Neural cell (in vitro differentiated cells): Measurements from ENCODE around the gene CPNE4. TPM values are rescaled to one million over a fixed set of nuclear protein-coding genes. Genes with fewer than 3 reads are reported as not detected.

ENCODE experiments used
- H2AFZ ChIP-seq: fragments of 200-600, 300-800 bp; sonication (generic), shearing (Covaris generic); 2 replicates; pipeline ENCODE4 v1.6.0; 2014; ENCODE audit warnings: low read depth, mild to moderate bottlenecking, antibody characterized with exemption, low read length, moderate library complexity
- H3F3A ChIP-seq: fragments of 200-600 bp; shearing (Covaris generic); 2 replicates; pipeline ENCODE4 v1.6.1; 2016; ENCODE audit warnings: mild to moderate bottlenecking, moderate library complexity, mixed read lengths, antibody characterized with exemption, low read length; ENCODE audit not compliant: insufficient read depth, poor library complexity, severe bottlenecking
- H3K27ac ChIP-seq: fragments of 200-600, 300-800 bp; sonication (generic), shearing (Covaris generic); 2 replicates; pipeline ENCODE4 v1.5.1; 2014; ENCODE audit warnings: mild to moderate bottlenecking, low read length, moderate library complexity
- H3K27me3 ChIP-seq: fragments of 300-800, 200-600 bp; sonication (generic), shearing (Covaris generic); 2 replicates; pipeline ENCODE4 v1.6.0; 2014; ENCODE audit warnings: mild to moderate bottlenecking, low read depth, low read length, moderate library complexity; ENCODE audit not compliant: insufficient read depth
- H3K36me3 ChIP-seq: fragments of 300-800, 200-600 bp; sonication (generic), shearing (Covaris generic); 2 replicates; pipeline ENCODE4 v1.5.1; 2014; ENCODE audit warnings: mild to moderate bottlenecking, antibody characterized with exemption, low read length, moderate library complexity; ENCODE audit not compliant: insufficient read depth
- H3K4me2 ChIP-seq: fragments of 300-800, 200-600 bp; sonication (generic), shearing (Covaris generic); 2 replicates; pipeline ENCODE4 v1.6.0; 2014; ENCODE audit warnings: mild to moderate bottlenecking, low read length
- H3K4me3 ChIP-seq: fragments of 300-800, 200-600 bp; sonication (generic), shearing (Covaris generic); 2 replicates; pipeline ENCODE4 v1.5.1; 2014; ENCODE audit warnings: mild to moderate bottlenecking, low read length, moderate library complexity
- H3K79me2 ChIP-seq: fragments of 200-600 bp; shearing (Covaris generic); replicated peaks from 2 replicates; pipeline ENCODE4 v1.6.0; 2014; ENCODE audit warnings: mild to moderate bottlenecking, low read length, moderate library complexity; ENCODE audit not compliant: insufficient read depth
- H3K9ac ChIP-seq: fragments of 300-800, 200-600 bp; sonication (generic), shearing (Covaris generic); 2 replicates; pipeline ENCODE4 v1.6.1; 2016; ENCODE audit warnings: mild to moderate bottlenecking, low read length, mixed read lengths
- H3K9me2 ChIP-seq: fragments of 200-600 bp; shearing (Covaris generic); 2 replicates; pipeline ENCODE4 v1.6.1; 2016; ENCODE audit warnings: mild to moderate bottlenecking, low read length, mixed read lengths; ENCODE audit not compliant: insufficient read depth
- H3K9me3 ChIP-seq: fragments of 200-600, 300-800 bp; sonication (generic), shearing (Covaris generic); 2 replicates; pipeline ENCODE4 v1.6.1; 2016; ENCODE audit warnings: mild to moderate bottlenecking, mixed run types, low read length, moderate library complexity, mixed read lengths
- H4K20me1 ChIP-seq: fragments of 200-600 bp; shearing (Covaris generic); 2 replicates; pipeline ENCODE4 v1.6.1; 2016; ENCODE audit warnings: mild to moderate bottlenecking, mixed run types; ENCODE audit not compliant: insufficient read depth
- EP300 ChIP-seq: fragments of 450-650 bp; conservative IDR thresholded peaks from 2 replicates; pipeline ENCODE4 v1.6.1; 2014; ENCODE audit warnings: antibody characterized with exemption, mild to moderate bottlenecking, moderate library complexity; ENCODE audit not compliant: poor library complexity, severe bottlenecking
- EZH2 ChIP-seq: fragments of 200-600, 300-800 bp; shearing (Covaris generic), sonication (generic); IDR thresholded peaks from 2 replicates; pipeline ENCODE4 v1.6.1; 2014; ENCODE audit warnings: antibody characterized with exemption, low read length, borderline replicate concordance, mild to moderate bottlenecking; ENCODE audit not compliant: insufficient read depth, poor library complexity, severe bottlenecking
- MXI1 ChIP-seq: fragments of 450-650 bp; conservative IDR thresholded peaks from 2 replicates; pipeline ENCODE4 v1.6.1; 2014; ENCODE audit warnings: antibody characterized with exemption, mild to moderate bottlenecking; ENCODE audit not compliant: poor library complexity, severe bottlenecking
- POLR2AphosphoS5 ChIP-seq: IDR thresholded peaks from 2 replicates; pipeline ENCODE4 v1.6.1; 2012
- RAD21 ChIP-seq: fragments of 450-650 bp; conservative IDR thresholded peaks from 2 replicates; pipeline ENCODE4 v1.6.1; 2014; ENCODE audit warnings: antibody characterized with exemption, mild to moderate bottlenecking, moderate library complexity
- SMC3 ChIP-seq: fragments of 450-650 bp; conservative IDR thresholded peaks from 2 replicates; pipeline ENCODE4 v1.6.1; 2014; ENCODE audit warnings: antibody characterized with exemption, mild to moderate bottlenecking, moderate library complexity; ENCODE audit not compliant: poor library complexity
- TAF1 ChIP-seq: IDR thresholded peaks from 2 replicates; pipeline ENCODE4 v1.6.1; 2012; ENCODE audit warnings: low read depth
- polyA plus RNA-seq: library from polyadenylated mRNA; depleted of rRNA; stranded (reverse); fragments of >200 nt; gene quantifications from 2 replicates; pipeline ENCODE4 v1.2.3, GENCODE V29; 2014
- TF ChIP-seq, protein P1 (sequence below): fragments of 450-650 bp; IDR thresholded peaks from 2 replicates; pipeline ENCODE4 v1.5.1; 2014; ENCODE audit warnings: antibody characterized with exemption, mild to moderate bottlenecking, moderate library complexity; ENCODE audit not compliant: poor library complexity, severe bottlenecking
- TF ChIP-seq, protein P2 (sequence below): IDR thresholded peaks from 2 replicates; pipeline ENCODE4 v1.6.1; 2012; ENCODE audit warnings: borderline replicate concordance

The CPNE4 gene
- polyA plus RNA-seq, 1 donor from 2014 or later = 0.59 TPM

DNA sequence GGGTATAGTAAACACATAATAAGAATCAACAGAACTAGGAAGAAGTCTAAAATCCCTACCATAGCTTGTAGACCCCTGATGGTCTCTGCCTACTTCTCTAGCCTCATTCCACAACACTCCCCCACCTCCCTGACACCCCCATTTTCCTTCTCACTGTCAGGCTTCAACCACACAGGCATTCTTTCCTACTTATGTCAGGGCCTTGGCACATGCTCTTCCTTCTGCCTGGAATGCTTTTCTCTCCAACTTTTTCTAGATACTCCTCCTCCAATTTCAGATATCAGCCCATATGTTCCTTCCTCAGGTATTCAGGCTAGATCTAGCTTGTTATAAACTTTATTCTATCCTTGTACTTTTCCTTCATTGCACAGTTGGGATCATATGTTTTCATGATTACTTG lies 426.1 kb downstream of the CPNE4 start:
- Histone ChIP-seq H3K27me3 (no peaks in the 10 kb centered on the region), H3K79me2 (no peaks in the 10 kb centered on the region), H3K27ac (no peak overlapping the region), H4K20me1 (no peaks in the 10 kb centered on the region), H3K4me2 (no peak overlapping the region), H3K9me2 (no peaks in the 10 kb centered on the region), H3K36me3 (no peaks in the 10 kb centered on the region), H3F3A (no peaks in the 10 kb centered on the region), H3K9me3 (no peaks in the 10 kb centered on the region), H2AFZ (no peak overlapping the region), H3K9ac (no peak overlapping the region), H3K4me3 (no peak overlapping the region)
- TF ChIP-seq RAD21 (no peak), EP300 (no peak), EZH2 (no peak), POLR2AphosphoS5 (no peak), MXI1 (no peak), TAF1 (no peak), SMC3 (no peak)
- TF ChIP-seq, protein P1, sequence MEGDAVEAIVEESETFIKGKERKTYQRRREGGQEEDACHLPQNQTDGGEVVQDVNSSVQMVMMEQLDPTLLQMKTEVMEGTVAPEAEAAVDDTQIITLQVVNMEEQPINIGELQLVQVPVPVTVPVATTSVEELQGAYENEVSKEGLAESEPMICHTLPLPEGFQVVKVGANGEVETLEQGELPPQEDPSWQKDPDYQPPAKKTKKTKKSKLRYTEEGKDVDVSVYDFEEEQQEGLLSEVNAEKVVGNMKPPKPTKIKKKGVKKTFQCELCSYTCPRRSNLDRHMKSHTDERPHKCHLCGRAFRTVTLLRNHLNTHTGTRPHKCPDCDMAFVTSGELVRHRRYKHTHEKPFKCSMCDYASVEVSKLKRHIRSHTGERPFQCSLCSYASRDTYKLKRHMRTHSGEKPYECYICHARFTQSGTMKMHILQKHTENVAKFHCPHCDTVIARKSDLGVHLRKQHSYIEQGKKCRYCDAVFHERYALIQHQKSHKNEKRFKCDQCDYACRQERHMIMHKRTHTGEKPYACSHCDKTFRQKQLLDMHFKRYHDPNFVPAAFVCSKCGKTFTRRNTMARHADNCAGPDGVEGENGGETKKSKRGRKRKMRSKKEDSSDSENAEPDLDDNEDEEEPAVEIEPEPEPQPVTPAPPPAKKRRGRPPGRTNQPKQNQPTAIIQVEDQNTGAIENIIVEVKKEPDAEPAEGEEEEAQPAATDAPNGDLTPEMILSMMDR = no peak
- TF ChIP-seq, protein P2, sequence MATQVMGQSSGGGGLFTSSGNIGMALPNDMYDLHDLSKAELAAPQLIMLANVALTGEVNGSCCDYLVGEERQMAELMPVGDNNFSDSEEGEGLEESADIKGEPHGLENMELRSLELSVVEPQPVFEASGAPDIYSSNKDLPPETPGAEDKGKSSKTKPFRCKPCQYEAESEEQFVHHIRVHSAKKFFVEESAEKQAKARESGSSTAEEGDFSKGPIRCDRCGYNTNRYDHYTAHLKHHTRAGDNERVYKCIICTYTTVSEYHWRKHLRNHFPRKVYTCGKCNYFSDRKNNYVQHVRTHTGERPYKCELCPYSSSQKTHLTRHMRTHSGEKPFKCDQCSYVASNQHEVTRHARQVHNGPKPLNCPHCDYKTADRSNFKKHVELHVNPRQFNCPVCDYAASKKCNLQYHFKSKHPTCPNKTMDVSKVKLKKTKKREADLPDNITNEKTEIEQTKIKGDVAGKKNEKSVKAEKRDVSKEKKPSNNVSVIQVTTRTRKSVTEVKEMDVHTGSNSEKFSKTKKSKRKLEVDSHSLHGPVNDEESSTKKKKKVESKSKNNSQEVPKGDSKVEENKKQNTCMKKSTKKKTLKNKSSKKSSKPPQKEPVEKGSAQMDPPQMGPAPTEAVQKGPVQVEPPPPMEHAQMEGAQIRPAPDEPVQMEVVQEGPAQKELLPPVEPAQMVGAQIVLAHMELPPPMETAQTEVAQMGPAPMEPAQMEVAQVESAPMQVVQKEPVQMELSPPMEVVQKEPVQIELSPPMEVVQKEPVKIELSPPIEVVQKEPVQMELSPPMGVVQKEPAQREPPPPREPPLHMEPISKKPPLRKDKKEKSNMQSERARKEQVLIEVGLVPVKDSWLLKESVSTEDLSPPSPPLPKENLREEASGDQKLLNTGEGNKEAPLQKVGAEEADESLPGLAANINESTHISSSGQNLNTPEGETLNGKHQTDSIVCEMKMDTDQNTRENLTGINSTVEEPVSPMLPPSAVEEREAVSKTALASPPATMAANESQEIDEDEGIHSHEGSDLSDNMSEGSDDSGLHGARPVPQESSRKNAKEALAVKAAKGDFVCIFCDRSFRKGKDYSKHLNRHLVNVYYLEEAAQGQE = no peak

DNA sequence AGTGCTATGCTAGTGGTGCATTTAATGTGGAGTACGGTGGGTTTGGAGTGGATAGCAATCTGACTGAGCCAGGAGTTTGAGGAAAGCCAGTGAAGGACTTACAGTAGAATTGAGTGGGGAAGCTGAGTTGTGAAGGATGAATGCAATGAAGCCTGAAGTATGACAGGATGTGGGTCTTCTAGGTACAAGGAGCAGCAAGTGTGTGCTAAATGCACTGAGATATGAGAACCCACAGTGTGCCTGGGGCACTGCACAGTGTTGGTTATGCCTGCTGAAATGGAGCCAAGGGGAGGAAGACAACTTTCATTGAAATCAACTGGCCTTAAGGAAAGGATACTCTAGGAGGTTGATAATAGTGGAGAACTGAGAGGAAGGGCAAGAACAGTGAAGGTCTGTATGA lies 426.5 kb downstream of the CPNE4 start:
- H3K27ac ChIP-seq = no peak overlapping the region
- no peaks in the 10 kb centered on the region for H3K79me2 ChIP-seq
- no peaks in the 10 kb centered on the region for H3K27me3 ChIP-seq

More for the DNA sequence above, 426.5 kb downstream of the CPNE4 start:
- Histone ChIP-seq H2AFZ (no peak overlapping the region), H3K9me3 (no peaks in the 10 kb centered on the region), H3K36me3 (no peaks in the 10 kb centered on the region), H3K9ac (no peak overlapping the region), H3K4me3 (no peak overlapping the region), H3K4me2 (no peak overlapping the region), H3F3A (no peaks in the 10 kb centered on the region), H3K9me2 (no peaks in the 10 kb centered on the region), H4K20me1 (no peaks in the 10 kb centered on the region)
- TF ChIP-seq EP300 (no peak), POLR2AphosphoS5 (no peak)
- TF ChIP-seq, protein P2 = no peak
